Stimulated activated CD4-positive, alpha-beta T cell treated with anti-CD3 and anti-CD28 coated beads, Interleukin-2, amount 100 ng/mL, for 24 hours (primary cell): Measurements from ENCODE around the gene ZNF322.
A peak's percentile ranks its signal among the peaks of the same experiment; 100 is the strongest.

Source experiments
- DNase-seq, 2 donors: peaks; one replicate each; pipeline ENCODE4 v3.0.0-alpha.2; 2020

Gene ZNF322

GRCh38 chr6:26613689-26614683 lies 45.6 kb downstream of the ZNF322 start:
- DNase-seq: peak in 1 of 2 donors; percentile 41

DNA sequence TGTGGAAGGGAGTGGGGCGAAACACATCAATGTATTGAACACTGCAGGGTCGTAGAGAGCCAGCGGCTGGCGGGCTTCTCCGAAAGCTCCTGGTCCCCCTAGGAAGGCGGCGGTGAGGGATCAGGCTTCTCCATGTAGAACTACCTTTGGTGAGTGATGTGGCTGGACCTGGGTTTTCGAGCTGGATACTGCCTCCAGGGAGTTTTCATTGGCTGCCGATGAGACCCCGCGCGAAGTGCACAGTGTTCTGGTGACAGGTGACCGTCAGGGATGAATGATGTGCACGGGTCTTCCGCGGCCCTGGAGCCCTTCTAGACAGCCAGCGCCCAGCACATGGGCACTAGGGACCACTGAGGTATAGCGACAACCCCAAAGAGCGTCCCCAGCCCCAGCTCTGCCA lies 46.3 kb downstream of the ZNF322 start:
- DNase-seq: no peak

DNA sequence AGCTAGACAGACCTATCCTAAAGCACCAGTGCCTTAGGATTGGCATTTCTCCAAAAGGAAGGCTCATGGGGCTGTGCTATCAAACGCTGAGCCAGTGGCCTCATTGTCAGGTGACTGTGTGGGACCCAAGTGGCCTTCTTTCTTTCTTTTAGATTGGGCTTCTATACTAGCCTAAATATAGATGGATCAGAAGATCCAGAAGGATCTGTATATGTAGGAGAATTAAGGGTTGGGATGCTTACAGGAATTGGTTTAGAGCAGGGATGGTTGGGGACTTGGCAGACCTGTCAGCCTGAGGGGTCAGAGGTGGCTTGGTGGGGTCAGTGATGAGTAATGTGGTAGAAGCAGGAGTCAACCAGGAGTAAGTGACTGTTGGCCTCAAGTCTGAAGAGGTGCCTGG lies 47.9 kb downstream of the ZNF322 start:
- DNase-seq: no peak

DNA sequence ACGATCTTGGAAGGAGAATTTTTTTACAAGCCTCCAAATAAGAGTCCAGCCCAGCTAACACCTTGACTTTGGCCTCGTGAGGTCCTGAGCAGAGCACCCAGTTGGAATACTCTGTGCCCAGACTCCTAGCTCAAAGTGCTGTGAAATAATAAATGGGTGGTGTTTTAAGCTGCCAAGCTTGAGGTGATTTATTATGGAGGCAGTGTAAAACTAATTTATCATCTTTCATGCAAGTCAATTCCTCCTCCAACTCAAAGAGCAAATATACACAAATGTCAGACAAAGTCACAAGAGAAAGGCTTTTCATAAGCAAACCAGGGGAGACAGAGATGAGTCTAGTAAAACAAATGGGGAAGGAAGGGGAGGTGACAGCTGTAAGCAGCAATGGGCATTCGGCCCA lies 50.1 kb downstream of the ZNF322 start:
- DNase-seq: no peak

GRCh38 chr6:26607434-26608230 lies 51.9 kb downstream of the ZNF322 start:
- DNase-seq: peak; percentile 46 to 62

GRCh38 chr6:26604797-26605196 lies 54.7 kb downstream of the ZNF322 start:
- DNase-seq: no peak

DNA sequence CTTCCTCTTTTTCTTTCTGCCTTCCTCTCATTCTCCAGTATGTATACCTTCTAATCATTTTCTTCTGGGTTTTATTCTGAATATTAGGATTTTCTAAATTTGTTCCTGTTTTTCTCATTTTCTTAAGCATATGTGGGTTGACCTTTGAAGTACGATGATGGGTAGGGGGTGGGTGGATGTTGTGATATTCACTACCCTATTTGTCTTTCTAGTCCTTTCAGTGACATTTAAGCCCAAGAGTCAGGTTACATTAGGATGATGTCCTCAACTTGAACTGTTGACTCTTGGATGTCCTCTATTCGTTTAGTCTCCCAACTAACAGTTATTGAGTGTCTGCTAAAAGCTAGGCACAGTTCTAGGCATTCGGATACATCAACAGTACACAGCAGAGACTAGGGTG lies 55.5 kb downstream of the ZNF322 start:
- DNase-seq: no peak

DNA sequence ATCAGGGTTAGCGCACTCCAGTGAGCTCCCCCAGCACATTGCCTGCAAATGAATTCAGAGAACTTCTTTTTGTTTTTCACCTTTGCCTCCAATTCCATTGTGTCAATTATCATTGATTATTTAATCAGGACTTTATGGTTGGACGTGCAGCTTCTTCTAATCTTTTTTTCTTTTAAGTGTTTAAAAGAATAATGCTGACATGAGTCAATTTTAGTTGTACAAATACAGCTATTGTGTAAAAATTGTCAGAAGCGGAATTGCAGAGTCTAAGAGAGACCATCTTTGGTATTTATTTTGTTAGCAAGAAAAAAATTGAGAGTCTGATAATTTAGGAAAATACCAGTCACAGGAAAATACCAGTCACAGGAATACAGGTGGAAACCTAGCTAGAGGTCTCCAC lies 57.3 kb downstream of the ZNF322 start:
- no peak for DNase-seq

- no peak for DNase-seq
These were observed 58.8 kb downstream of the ZNF322 start for GRCh38 chr6:26600759-26601158.

GRCh38 chr6:26599591-26599990 lies 60.0 kb downstream of the ZNF322 start:
- no peak for DNase-seq

DNA sequence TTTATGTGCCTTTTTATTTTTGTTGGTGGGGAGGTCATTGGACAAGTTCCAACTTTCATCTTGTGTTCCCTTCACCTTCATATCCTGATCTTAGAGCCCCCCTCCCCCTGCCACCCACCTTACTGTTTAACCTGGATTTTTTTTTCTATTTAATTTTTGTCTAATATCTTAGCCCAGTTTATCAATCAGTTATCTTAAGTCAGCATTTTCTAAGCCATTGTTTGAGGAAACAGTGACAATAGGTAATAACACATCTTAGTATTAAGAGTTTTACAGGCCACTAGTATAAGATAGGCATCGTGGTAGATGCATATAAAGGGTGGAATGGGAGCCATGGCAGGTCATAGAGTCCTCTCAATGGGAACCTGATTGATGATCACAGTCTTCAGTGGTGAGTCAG lies 60.4 kb downstream of the ZNF322 start:
- no peak for DNase-seq

DNA sequence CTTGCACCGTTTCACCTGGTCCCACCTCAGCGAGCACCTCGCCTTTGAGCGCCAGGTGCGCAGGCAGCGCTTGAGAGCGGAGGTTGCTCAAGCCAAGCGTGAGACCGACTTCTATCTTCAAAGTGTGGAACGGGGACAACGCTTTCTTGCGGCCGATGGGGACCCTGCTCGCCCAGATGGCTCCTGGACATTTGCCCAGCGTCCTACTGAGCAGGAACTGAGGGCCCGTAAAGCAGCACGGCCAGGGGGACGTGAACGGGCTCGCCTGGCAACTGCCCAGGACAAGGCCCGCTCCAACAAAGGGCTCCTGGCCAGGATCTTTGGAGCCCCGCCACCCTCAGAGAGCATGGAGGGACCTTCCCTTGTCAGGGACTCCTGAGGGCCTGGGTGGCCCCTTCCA lies 61.3 kb downstream of the ZNF322 start:
- no peak for DNase-seq

- no peak for DNase-seq
These were observed 61.7 kb downstream of the ZNF322 start for GRCh38 chr6:26597821-26598220.

GRCh38 chr6:26597389-26597766 lies 62.2 kb downstream of the ZNF322 start:
- no peak for DNase-seq

GRCh38 chr6:26596579-26597388 lies 62.8 kb downstream of the ZNF322 start, which contains the start of gene ABT1:
ABT1 (plus strand) TSS chr6:26596953; CDS start chr6:26596983, 30 bp downstream.
- peak; percentile 95 to 98 for DNase-seq

GRCh38 chr6:26595669-26596269 lies 63.8 kb downstream of the ZNF322 start:
- DNase-seq: peak; percentile 91 to 92

GRCh38 chr6:26594730-26595632 lies 64.6 kb downstream of the ZNF322 start:
- DNase-seq: peak; percentile 57 to 73

- no peak for DNase-seq
These were observed 65.4 kb downstream of the ZNF322 start for GRCh38 chr6:26594131-26594498.

DNA sequence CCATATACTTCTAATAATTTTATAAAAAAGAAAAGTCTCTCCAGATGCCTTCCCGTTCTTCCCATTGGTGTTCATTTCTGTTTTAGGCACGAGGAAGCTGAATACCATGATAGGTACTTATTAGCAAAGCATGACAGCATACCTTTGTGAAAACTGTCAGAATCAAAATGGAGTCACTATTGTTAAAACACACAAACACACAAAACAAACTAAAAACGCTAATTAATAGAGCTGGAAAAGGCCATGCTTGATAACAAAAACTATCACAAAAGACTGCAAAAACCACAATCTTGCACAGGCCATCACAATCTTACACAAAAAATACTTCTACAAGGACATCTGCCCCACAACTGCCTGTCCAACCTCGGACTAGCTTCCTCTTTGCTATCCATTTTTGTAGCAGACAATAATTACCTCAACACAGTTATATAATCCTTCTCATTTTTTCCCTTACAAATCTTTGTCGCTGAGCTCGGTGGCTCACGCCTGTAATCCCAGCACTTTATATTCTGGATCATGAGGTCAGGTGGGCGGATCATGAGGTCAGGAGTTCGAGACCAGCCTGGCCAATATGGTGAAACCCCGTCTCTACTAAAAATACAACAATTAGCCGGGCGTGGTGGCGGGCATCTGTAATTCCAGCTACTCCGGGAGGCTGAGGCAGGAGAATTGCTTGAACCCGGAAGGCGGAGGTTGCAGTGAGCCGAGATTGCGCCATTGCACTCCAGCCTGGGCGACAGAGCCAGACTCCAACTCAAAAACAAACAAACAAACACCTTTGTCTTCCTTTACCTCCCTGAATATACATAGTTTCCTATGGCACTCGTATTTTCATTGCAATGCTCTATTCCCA lies 66.0 kb downstream of the ZNF322 start:
- DNase-seq: no peak

GRCh38 chr6:26592649-26593048 lies 66.9 kb downstream of the ZNF322 start:
- DNase-seq: no peak
